GM12878 (cell line): Measurements from ENCODE around the gene STXBP1. TPM values are rescaled to one million over a fixed set of nuclear protein-coding genes. Genes with fewer than 3 reads are reported as not detected.

Source experiments
- ATAC-seq: fragments of 200-7000 bp; cut with Tn5 transposase; 3 replicates; pipeline ENCODE4 v1.9.1; 2020; ENCODE audit warnings: mild to moderate bottlenecking, moderate library complexity
- BruUV-seq: library from RNA; stranded (reverse); fragments of 400-500 nt; replicated peaks from 2 replicates; lab custom pipeline; 2021; lab: Mats Ljungman, UMichigan
- CTCF ChIA-PET: fragments of 300-600 bp; sonication (Branson Sonifier 250); formaldehyde crosslinking; extraction: SDS; loops from one replicate; lab custom pipeline; 2021; ENCODE audit warnings: inconsistent platforms; lab: Yijun Ruan, JAX
- POLR2A ChIA-PET: fragments of 350-600 bp; formaldehyde crosslinking; extraction: SDS; loops from one replicate; lab custom pipeline; 2021; ENCODE audit warnings: inconsistent platforms; lab: Charles Lee
- RAD21 ChIA-PET: fragments of 300-600 bp; sonication (Branson Sonifier 250); formaldehyde crosslinking; loops from one replicate; lab custom pipeline; 2023; ENCODE audit warnings: antibody characterized with exemption; ENCODE audit not compliant: unreplicated experiment; lab: Charles Lee
- SMC1A ChIA-PET: fragments of 300-600 bp; sonication (Branson Sonifier 250); formaldehyde crosslinking; loops from one replicate; lab custom pipeline; 2023; ENCODE audit not compliant: unreplicated experiment, uncharacterized antibody; lab: Charles Lee
- DNase-seq: peaks from one replicate; pipeline ENCODE4 v3.0.0-alpha.2; 2011; ENCODE audit warnings: low read depth, low spot score
- FAIRE-seq: peaks from 3 replicates; lab custom pipeline; 2011; peaks lifted over from hg19 to GRCh38; lab: Jason Lieb, UNC
- H2AFZ ChIP-seq: 2 replicates; pipeline ENCODE4 v1.6.0; 2011; ENCODE audit warnings: low read depth, low read length, control low read depth; ENCODE audit not compliant: control insufficient read depth
- H3K27ac ChIP-seq: 2 replicates; pipeline ENCODE4 v1.5.1; 2011; ENCODE audit warnings: control low read depth; ENCODE audit not compliant: control insufficient read depth, insufficient read depth
- H3K27me3 ChIP-seq, 2 experiments: replicated peaks in 1 of 2; 2 replicates each; pipeline versions ENCODE4 v1.6.0 to v1.6.1; 2011; ENCODE audit warnings: low read length in 1 of 2; ENCODE audit not compliant: control insufficient read depth in 2 of 2, insufficient read depth in 2 of 2
- H3K36me3 ChIP-seq, 2 experiments: 2 replicates each; pipeline ENCODE4 v1.5.1; 2011; ENCODE audit warnings: low read length in 1 of 2; ENCODE audit not compliant: control insufficient read depth in 2 of 2, insufficient read depth in 2 of 2
- H3K4me1 ChIP-seq: 2 replicates; pipeline ENCODE4 v1.6.1; 2011; ENCODE audit warnings: mild to moderate bottlenecking, low read length, moderate library complexity, mixed read lengths; ENCODE audit not compliant: control insufficient read depth, insufficient read depth
- H3K4me2 ChIP-seq: 2 replicates; pipeline ENCODE4 v1.6.0; 2011; ENCODE audit warnings: control low read depth; ENCODE audit not compliant: control insufficient read depth, insufficient read depth
- H3K4me3 ChIP-seq: fragments of 200-600 bp; sonication (generic); 2 replicates; pipeline ENCODE4 v1.5.1; 2016
- H3K79me2 ChIP-seq: 2 replicates; pipeline ENCODE4 v1.6.0; 2011; ENCODE audit warnings: low read length; ENCODE audit not compliant: control insufficient read depth, insufficient read depth
- H3K9ac ChIP-seq: 2 replicates; pipeline ENCODE4 v1.8.0; 2011; ENCODE audit warnings: low read length, control low read depth, mixed read lengths; ENCODE audit not compliant: control insufficient read depth, insufficient read depth
- H3K9me3 ChIP-seq: replicated peaks from 3 replicates; pipeline ENCODE4 v1.5.1; 2011; ENCODE audit warnings: mild to moderate bottlenecking, low read length; ENCODE audit not compliant: control insufficient read depth, insufficient read depth
- H4K20me1 ChIP-seq: 2 replicates; pipeline ENCODE4 v1.6.0; 2011; ENCODE audit not compliant: control insufficient read depth, insufficient read depth
- BRCA1 ChIP-seq: IDR thresholded peaks from 2 replicates; pipeline ENCODE4 v1.6.1; 2011; ENCODE audit warnings: low read depth, low read length, improper control_type of control experiment
- CHD2 ChIP-seq: IDR thresholded peaks from 2 replicates; pipeline ENCODE4 v1.6.1; 2011; ENCODE audit warnings: low read depth, low read length, improper control_type of control experiment, borderline replicate concordance
- DPF2 ChIP-seq: fragments of 450-650 bp; IDR thresholded peaks from 2 replicates; pipeline ENCODE4 v1.6.1; 2017; ENCODE audit warnings: mild to moderate bottlenecking
- ESRRA ChIP-seq: IDR thresholded peaks from 2 replicates; pipeline ENCODE4 v1.6.1; 2012; ENCODE audit warnings: mild to moderate bottlenecking, low read length, improper control_type of control experiment
- LARP7 ChIP-seq: fragments of 450-650 bp; IDR thresholded peaks from 2 replicates; pipeline ENCODE4 v1.6.1; 2017; ENCODE audit warnings: mild to moderate bottlenecking
- MYB ChIP-seq: fragments of 150-350 bp; IDR thresholded peaks from 2 replicates; pipeline ENCODE4 v1.6.1; 2014; ENCODE audit warnings: mild to moderate bottlenecking, low read depth, low read length, borderline replicate concordance
- NFYA ChIP-seq: IDR thresholded peaks from 2 replicates; pipeline ENCODE4 v1.6.1; 2011; ENCODE audit warnings: low read depth, mild to moderate bottlenecking, low read length, improper control_type of control experiment, borderline replicate concordance
- SREBF1 ChIP-seq: IDR thresholded peaks from 2 replicates; pipeline ENCODE4 v1.6.1; 2012; ENCODE audit warnings: mild to moderate bottlenecking, low read length
- TBL1XR1 ChIP-seq: IDR thresholded peaks from 2 replicates; pipeline ENCODE4 v1.6.1; 2012; ENCODE audit warnings: low read depth, low read length, improper control_type of control experiment
- USF1 ChIP-seq: IDR thresholded peaks from 2 replicates; pipeline ENCODE4 v1.6.1; 2011; ENCODE audit warnings: borderline replicate concordance, low read depth, mild to moderate bottlenecking, moderate library complexity, mixed read lengths, low read length; ENCODE audit not compliant: insufficient read depth; ENCODE audit errors: extremely low read length
- YY1 ChIP-seq: IDR thresholded peaks from 2 replicates; pipeline ENCODE4 v1.6.1; 2011; ENCODE audit warnings: low read depth, mild to moderate bottlenecking, low read length
- ZBTB40 ChIP-seq: fragments of 450-650 bp; IDR thresholded peaks from 2 replicates; pipeline ENCODE4 v1.6.1; 2016; ENCODE audit warnings: mild to moderate bottlenecking, moderate library complexity, borderline replicate concordance
- WGBS: methylation state at CpG from one replicate; pipeline ENCODE4 v1.1.6; 2016; ENCODE audit warnings: low lambda C conversion rate; ENCODE audit not compliant: insufficient replicate concordance, insufficient coverage; ENCODE audit errors: missing lambda C conversion rate; 5-methylcytosine and 5-hydroxymethylcytosine counted together
- in situ Hi-C: fragments of 300-500 bp; cut with MboI; formaldehyde crosslinking; loops from 9 replicates; pipeline ENCODE4 v1.14.3; 2018; ENCODE audit warnings: mixed read lengths
- intact Hi-C: fragments of 100-400 bp; cut with micrococcal nuclease; formaldehyde crosslinking; loops from one replicate; pipeline ENCODE4 v1.14.2; 2022; ENCODE audit not compliant: unreplicated experiment
- polyA plus RNA-seq, 11 experiments: library from polyadenylated mRNA; depleted of rRNA in 4 of 11; unstranded in 6 of 11; stranded (reverse) in 5 of 11; fragments of >200 nt; fragmentation: Nextera tagmentation in 4 of 11; fragmentation: Illumina TruSeq in 1 of 11; extraction: Ambion mirVana in 4 of 11; extraction: Trizol in 1 of 11; gene quantifications; 1 replicate in 1 of 11; 2 replicates in 10 of 11; pipeline versions ENCODE4 v1.2.1 to v1.2.3, GENCODE V29; 2011 to 2016; ENCODE audit warnings: inconsistent platforms in 2 of 11, missing spikeins in 2 of 11, low read depth in 1 of 11
- total RNA-seq, 4 experiments: library from RNA; depleted of rRNA in 3 of 4; stranded (reverse); fragments of >200 nt in 3 of 4; fragmentation: Illumina TruSeq in 1 of 4; extraction: Trizol in 1 of 4; gene quantifications; 2 replicates each; pipeline versions ENCODE4 v1.2.1 to v1.2.3, GENCODE V29; 2013 to 2021
- TF ChIP-seq, protein P1 (sequence below): fragments of 450-650 bp; IDR thresholded peaks from 2 replicates; pipeline ENCODE4 v1.6.1; 2017; ENCODE audit warnings: mild to moderate bottlenecking
- TF ChIP-seq, protein P2 (sequence below): fragments of 450-650 bp; IDR thresholded peaks from 2 replicates; pipeline ENCODE4 v1.6.1; 2017; ENCODE audit warnings: mild to moderate bottlenecking, moderate library complexity

The STXBP1 gene
- total and polyA plus RNA-seq, 10 of the 15 experiments (the other 5 are each of a cell fraction or from before 2014, with no cell fraction given) = 0.08 to 0.85 (median 0.31) TPM; not detected in 3

DNA sequence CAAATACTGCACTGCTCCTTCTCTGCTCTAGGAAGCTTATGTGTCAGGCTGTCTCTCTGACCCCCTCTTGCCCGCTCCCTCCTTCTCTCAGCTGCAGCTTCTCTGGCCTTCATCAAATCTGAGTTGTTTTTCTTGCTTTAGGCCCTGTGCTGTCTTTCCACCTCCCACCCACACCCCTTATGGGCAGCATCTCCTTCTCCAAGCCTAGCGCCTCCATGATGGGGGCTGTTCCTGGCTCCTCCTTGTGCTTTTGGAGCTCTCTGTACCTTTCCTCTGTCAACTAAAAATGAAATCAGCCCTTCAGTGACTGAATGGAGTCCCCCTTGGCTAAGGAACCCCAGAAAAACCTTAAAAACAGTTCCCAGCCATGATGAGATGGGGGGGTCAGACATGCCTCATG, 88.1 kb downstream of the STXBP1 start:
- RAD21 ChIA-PET = no interaction called here
- Histone ChIP-seq H3K27ac (no peak overlapping the region), H2AFZ (no peak overlapping the region; the same call in 1 of the 2 replicates), H3K36me3 (no peaks in the 10 kb centered on the region), H4K20me1 (no peaks in the 10 kb centered on the region), H3K9me3 (no peaks in the 10 kb centered on the region), H3K4me3 (no peak overlapping the region), H3K9ac (no peak overlapping the region), H3K4me1 (peaks cover 4% of the 10 kb centered on the region; the same call in 1 of the 2 replicates), H3K27me3 (peaks cover 0 to under 1% of the 10 kb centered on the region in 2 experiments; a peak in 2 of 4 replicates), H3K79me2 (no peaks in the 10 kb centered on the region), H3K4me2 (no peak overlapping the region)
- no peak for ATAC-seq
- DNase-seq = no peak
- in situ Hi-C loops (no loop called here), intact Hi-C loops (no loop called here)
- SMC1A ChIA-PET = no interaction called here
- POLR2A ChIA-PET = no interaction called here
- no peak for FAIRE-seq
- WGBS = 92% methylated on average over 2 of the region's 2 CpGs
- CTCF ChIA-PET = interaction anchor here (1.0 kb wide), 1 partner anchor 152 kb away, joined by 3 read pairs; no protein-coding TSS in a partner anchor
- BruUV-seq = no TSS peak
- TF ChIP-seq, protein P1, sequence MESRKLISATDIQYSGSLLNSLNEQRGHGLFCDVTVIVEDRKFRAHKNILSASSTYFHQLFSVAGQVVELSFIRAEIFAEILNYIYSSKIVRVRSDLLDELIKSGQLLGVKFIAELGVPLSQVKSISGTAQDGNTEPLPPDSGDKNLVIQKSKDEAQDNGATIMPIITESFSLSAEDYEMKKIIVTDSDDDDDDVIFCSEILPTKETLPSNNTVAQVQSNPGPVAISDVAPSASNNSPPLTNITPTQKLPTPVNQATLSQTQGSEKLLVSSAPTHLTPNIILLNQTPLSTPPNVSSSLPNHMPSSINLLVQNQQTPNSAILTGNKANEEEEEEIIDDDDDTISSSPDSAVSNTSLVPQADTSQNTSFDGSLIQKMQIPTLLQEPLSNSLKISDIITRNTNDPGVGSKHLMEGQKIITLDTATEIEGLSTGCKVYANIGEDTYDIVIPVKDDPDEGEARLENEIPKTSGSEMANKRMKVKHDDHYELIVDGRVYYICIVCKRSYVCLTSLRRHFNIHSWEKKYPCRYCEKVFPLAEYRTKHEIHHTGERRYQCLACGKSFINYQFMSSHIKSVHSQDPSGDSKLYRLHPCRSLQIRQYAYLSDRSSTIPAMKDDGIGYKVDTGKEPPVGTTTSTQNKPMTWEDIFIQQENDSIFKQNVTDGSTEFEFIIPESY = no peak
- TF ChIP-seq MYB = no peak
- no peak for TF ChIP-seq DPF2
- TF ChIP-seq BRCA1 = no peak
- TF ChIP-seq, protein P2, sequence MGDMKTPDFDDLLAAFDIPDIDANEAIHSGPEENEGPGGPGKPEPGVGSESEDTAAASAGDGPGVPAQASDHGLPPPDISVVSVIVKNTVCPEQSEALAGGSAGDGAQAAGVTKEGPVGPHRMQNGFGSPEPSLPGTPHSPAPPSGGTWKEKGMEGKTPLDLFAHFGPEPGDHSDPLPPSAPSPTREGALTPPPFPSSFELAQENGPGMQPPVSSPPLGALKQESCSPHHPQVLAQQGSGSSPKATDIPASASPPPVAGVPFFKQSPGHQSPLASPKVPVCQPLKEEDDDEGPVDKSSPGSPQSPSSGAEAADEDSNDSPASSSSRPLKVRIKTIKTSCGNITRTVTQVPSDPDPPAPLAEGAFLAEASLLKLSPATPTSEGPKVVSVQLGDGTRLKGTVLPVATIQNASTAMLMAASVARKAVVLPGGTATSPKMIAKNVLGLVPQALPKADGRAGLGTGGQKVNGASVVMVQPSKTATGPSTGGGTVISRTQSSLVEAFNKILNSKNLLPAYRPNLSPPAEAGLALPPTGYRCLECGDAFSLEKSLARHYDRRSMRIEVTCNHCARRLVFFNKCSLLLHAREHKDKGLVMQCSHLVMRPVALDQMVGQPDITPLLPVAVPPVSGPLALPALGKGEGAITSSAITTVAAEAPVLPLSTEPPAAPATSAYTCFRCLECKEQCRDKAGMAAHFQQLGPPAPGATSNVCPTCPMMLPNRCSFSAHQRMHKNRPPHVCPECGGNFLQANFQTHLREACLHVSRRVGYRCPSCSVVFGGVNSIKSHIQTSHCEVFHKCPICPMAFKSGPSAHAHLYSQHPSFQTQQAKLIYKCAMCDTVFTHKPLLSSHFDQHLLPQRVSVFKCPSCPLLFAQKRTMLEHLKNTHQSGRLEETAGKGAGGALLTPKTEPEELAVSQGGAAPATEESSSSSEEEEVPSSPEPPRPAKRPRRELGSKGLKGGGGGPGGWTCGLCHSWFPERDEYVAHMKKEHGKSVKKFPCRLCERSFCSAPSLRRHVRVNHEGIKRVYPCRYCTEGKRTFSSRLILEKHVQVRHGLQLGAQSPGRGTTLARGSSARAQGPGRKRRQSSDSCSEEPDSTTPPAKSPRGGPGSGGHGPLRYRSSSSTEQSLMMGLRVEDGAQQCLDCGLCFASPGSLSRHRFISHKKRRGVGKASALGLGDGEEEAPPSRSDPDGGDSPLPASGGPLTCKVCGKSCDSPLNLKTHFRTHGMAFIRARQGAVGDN = no peak
- no peak for TF ChIP-seq ZBTB40
- TF ChIP-seq USF1 = no peak
- TF ChIP-seq ESRRA = no peak
- TF ChIP-seq SREBF1 = no peak
- no peak for TF ChIP-seq TBL1XR1
- no peak for TF ChIP-seq CHD2
- TF ChIP-seq NFYA = no peak
- no peak for TF ChIP-seq YY1
- TF ChIP-seq LARP7 = no peak
